SIG-M5 (cell line): Measurements from ENCODE around the gene PDE4D.
"Not testable (repeated sequence)": the region's sequence is repeated elsewhere in the genome, so short reads cannot be mapped to it uniquely, and the experiment has no call there.

Experiments
- DNase-seq: peaks from one replicate; lab custom pipeline; 2025; lab: John Stamatoyannopoulos, UW

The PDE4D gene

DNA sequence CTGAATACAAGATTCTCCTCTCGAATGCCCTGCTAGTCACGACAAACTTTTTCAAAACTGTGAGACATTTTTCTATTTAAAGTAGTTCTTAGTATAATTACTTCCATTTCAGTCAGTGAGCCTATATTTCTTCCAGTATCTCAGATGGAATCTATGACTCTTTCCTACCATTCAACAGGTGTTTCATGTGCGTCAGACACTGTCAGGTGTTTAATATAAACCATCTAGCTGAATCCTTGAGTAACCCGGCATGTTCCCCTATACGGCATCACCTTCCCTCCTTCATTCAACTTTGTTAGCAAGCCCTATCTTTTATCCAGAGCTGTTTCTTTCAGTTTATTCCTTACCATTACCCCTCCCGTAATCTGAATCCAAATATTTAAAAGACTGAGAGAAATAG is 891.8 kb downstream of the PDE4D start:
- no peak for DNase-seq

GRCh38 chr5:59001154-59001553 is 892.4 kb downstream of the PDE4D start:
- no peak for DNase-seq

DNA sequence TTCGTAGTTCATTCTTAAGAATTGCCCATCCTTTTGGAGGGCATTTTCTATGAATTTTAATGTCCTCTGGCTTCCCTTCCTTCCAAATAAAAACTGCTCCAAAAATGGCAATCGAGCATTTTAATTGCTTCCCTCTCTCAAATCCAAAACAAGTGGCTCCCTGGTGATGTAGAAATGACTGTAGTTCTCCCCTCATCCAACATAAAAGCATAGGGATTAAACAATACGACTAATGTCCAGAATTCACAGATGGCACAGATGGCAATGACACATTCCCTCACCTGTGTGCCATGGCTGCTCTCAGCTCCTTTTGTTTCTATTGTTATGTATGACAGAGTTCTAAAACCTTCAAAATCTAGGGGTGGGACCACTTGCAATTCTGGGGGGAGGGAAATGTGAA is 893.3 kb downstream of the PDE4D start:
- DNase-seq, result no peak

DNA sequence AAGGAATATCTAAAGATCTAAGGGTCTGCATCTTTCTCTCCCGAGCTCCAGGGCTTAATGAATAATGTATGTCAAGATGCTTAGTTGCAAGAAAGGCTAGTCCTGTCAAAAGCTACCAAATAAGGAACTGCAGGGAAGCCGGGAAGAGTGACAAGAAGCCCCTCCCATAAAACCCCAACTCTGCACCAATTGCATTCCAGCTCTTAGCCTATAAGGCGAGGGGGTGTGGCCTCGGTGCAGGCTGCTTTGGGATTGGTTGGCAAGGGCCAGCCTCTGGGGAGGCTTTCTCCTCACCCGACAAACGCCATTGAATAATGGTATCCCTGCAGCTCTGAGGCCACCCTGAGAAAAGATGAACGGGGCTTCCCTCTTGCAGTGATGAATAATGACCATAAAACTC is 893.7 kb downstream of the PDE4D start:
- no peak for DNase-seq

- no peak for DNase-seq
Observed at GRCh38 chr5:58998544-58998943, 895.0 kb downstream of the PDE4D start.

- DNase-seq, result not testable (repeated sequence)
Observed at GRCh38 chr5:58995779-58996178, 897.7 kb downstream of the PDE4D start.

GRCh38 chr5:58993461-58993860 is 900.1 kb downstream of the PDE4D start:
- no peak for DNase-seq

- no peak for DNase-seq
Observed at GRCh38 chr5:58988938-58989337, 904.6 kb downstream of the PDE4D start.

GRCh38 chr5:58987193-58987592 is 906.3 kb downstream of the PDE4D start:
- no peak for DNase-seq

GRCh38 chr5:58986281-58986680 is 907.2 kb downstream of the PDE4D start:
- DNase-seq, result no peak

DNA sequence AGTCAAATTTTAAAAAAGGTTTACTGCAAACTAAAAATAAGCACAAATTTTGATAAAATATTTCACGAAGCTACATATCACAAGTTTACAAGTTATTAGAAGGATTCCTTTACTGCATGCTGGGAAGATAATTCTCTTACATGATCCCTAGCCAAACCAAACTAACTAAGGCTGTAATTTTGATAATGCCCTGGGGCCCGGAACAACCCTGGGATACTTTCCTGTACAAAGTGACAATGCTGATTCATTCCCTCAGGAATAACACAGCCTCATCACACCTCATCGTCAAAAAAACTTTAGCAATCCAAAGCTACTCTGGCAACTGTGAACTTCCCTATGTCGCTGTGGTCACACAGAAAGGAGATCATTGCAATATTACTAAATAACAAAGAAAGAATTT is 907.8 kb downstream of the PDE4D start:
- no peak for DNase-seq

- DNase-seq, result no peak
Observed at GRCh38 chr5:58985311-58985710, 908.2 kb downstream of the PDE4D start.

- DNase-seq, result no peak
Observed at GRCh38 chr5:58983526-58984452, 909.7 kb downstream of the PDE4D start.

- DNase-seq, result no peak
Observed at GRCh38 chr5:58980890-58981289, 912.6 kb downstream of the PDE4D start.

- no peak for DNase-seq
Observed at GRCh38 chr5:58979090-58979489, 914.4 kb downstream of the PDE4D start.

GRCh38 chr5:58974601-58975000 is 918.9 kb downstream of the PDE4D start:
- DNase-seq, result no peak

DNA sequence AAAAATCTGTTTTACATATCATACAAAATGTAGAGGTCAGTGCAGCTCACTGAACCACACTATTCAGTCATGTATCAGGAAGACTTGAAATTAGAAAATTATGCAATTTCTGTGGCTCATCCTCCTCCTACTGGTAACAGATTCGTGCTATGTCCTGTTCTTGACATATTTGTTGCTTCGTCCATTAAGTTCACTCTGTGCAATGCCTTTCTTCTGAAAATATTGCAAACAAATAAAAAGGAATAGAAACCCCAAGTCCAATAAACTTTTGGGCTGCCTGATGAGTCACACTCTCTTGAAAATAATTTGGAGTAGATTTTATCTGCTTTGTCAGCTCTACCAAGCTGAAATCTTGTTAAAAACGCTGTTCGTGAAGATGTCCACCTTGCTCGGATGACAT is 919.4 kb downstream of the PDE4D start:
- DNase-seq, result no peak

- no peak for DNase-seq
Observed at GRCh38 chr5:58972301-58972700, 921.2 kb downstream of the PDE4D start.

GRCh38 chr5:58970766-58971165 is 922.8 kb downstream of the PDE4D start:
- no peak for DNase-seq

DNA sequence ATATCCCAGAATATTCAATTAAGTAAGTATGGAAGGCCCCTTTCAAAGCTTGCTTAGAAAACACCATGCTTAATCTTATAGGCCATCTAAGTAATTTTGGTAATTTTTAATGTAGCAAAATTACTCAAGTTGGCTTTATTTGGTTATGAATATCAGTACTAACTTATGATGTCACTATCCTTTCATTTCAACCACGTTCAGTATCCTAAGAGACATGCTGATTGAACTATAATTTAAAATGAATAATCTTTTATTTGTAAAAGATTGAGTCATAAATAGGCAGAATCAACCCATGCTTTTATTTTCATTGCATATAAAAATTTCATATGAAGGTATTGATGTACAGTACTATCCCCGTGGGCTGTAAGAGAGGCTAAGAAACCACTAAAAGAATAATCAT is 923.7 kb downstream of the PDE4D start:
- no peak for DNase-seq

GRCh38 chr5:58969253-58969652 is 924.3 kb downstream of the PDE4D start:
- DNase-seq, result no peak

DNA sequence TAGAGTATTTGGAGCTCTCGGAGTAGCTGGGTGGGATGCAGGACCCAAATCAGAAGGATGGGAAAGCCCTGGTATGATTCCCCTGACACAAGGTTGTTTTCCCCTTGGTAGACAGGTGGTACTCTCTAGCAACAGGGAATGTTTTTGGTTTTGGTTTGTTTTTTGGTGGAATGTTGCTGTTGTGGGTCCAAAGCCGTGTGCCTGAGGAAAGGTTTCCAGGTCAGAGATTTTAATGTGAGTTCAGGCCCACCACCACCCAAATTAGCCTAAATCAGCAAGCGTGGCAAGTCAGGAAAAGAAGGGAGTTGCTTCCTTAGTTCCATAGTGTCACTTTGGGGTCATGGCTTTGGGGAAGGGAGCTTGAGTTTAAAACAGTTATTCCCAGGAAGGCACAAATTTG is 925.2 kb downstream of the PDE4D start:
- no peak for DNase-seq

- no peak for DNase-seq
Observed at GRCh38 chr5:58967597-58968281, 925.8 kb downstream of the PDE4D start.
